Neuron (in vitro differentiated cells): ENCODE results near the gene COLEC11.
"Not testable (repeated sequence)": the region's sequence is repeated elsewhere in the genome, so short reads cannot be mapped to it uniquely, and the experiment has no call there.

ENCODE experiments used
- H2AFZ ChIP-seq: one replicate; pipeline ENCODE4 v1.6.1; 2013; ENCODE audit warnings: low read depth, mild to moderate bottlenecking, inconsistent platforms, low read length, moderate library complexity
- H3K27me3 ChIP-seq: one replicate; pipeline ENCODE4 v1.6.1; 2013; ENCODE audit warnings: low read length; ENCODE audit not compliant: insufficient read depth
- H3K36me3 ChIP-seq: one replicate; pipeline ENCODE4 v1.6.1; 2013; ENCODE audit warnings: low read length; ENCODE audit not compliant: insufficient read depth
- H3K4me1 ChIP-seq: one replicate; pipeline ENCODE4 v1.6.1; 2013; ENCODE audit warnings: low read length; ENCODE audit not compliant: insufficient read depth
- H3K4me3 ChIP-seq: 2 replicates; pipeline ENCODE4 v1.5.1; 2013; ENCODE audit warnings: mild to moderate bottlenecking, low read length, moderate library complexity
- H3K9me3 ChIP-seq: one replicate; pipeline ENCODE4 v1.6.1; 2013; ENCODE audit warnings: low read length

COLEC11 gene

DNA sequence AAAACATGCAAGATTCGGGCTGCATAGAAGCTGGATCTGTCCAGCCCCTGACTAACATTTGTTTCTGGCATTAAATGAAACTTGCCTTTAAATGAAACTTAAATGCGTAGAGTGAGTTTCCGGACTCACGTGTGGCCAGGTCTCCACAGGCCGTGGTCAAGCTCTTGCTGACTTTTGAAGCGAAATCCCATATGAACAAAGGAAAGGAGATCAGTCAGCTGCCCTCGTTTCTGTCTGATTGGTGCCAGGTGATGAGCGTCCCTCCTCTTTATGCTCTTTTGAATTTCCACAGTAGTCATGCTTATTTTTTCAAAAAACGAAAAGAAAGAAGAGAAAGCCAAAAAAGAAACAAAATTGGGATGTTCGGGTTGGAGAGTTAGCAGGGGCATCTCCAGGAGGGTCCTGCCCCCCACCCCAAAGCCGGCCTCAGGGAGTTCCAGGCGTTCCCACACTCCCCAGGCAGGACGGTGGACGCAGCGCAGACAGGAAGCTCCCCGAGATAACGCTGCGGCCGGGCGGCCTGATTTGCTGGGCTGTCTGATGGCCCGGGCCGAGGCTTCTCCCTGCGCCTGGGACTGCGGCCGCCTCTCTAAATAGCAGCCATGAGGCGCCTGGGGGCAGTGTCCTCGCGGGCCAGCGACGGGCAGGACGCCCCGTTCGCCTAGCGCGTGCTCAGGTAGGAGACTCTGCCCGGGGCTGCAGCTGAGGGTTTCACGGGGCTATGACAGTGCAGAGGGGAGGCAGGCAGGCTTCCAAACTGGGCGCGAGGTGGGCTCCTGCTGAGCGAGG lies at the start of gene COLEC11:
Gene COLEC11 (plus strand): TSS at position 620 of the 789 bp plus-strand sequence. CDS start 9,229 bp downstream, outside the sequence.
- Histone ChIP-seq H3K9me3 (no peaks in the 10 kb centered on the region), H3K27me3 (no peaks in the 10 kb centered on the region), H3K4me3 (no peak within 1 kb of the TSS), H3K36me3 (no peaks in the 10 kb centered on the region), H2AFZ (no peak within 1 kb of the TSS), H3K4me1 (no peaks in the 10 kb centered on the region)

DNA sequence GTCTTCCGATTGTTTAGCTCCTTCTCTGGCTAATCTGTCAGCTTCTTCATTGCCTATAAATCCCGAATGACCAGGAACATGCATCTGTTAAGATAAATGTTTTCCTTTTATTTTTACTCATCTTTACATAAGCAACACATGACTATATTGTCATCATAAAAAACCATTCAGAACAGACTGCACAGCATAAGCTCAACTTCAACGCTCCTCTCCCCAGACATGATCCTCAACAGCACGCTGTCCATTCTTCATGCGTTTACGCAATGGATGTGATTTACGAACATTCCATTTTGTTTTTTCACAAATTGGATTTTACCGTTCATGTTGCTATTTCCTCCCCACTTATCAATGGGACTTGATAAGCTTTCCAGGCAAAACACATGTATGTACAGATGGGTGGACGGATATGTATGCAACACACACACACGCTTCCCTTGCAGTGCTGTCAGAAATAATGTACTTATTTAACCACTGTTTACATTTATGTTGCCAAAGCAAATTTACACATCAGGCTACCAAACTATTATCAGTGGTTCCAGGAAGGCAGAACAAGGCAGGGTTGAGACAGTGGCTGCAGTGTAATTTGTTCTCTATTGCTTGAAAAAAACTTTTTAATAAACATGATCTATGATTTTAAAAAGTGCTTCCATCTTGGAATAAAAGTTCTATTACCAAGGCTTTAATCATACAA lies 49.0 kb upstream of the COLEC11 start:
- Histone ChIP-seq H3K9me3 (no peaks in the 10 kb centered on the region), H3K27me3 (no peaks in the 10 kb centered on the region), H3K4me3 (no peak overlapping the region), H3K36me3 (peaks cover 88% of the 10 kb centered on the region), H2AFZ (no peak overlapping the region), H3K4me1 (no peaks in the 10 kb centered on the region)

DNA sequence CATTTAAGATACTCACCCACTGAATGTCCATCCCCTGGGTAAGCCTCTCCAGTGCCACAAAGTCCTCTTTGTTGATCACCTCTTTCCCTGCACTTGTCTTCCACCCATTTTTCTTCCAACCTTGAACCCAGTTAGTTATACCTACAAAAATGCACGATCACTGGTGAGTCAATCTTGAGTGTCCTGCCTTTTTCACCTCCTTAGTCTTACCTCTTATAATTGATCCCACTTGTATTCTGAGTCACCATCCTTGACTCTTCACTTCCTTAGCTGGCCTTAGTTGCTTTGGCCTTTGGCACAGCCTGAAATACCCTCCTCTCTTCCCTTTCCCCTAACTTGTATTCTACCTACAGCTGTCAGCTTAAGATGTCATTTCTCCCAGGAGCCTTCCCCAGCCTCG lies 47.0 kb upstream of the COLEC11 start:
- peaks cover 88% of the 10 kb centered on the region for H3K36me3 ChIP-seq
- H3K27me3 ChIP-seq, result no peaks in the 10 kb centered on the region
- H3K4me1 ChIP-seq, result no peaks in the 10 kb centered on the region

DNA sequence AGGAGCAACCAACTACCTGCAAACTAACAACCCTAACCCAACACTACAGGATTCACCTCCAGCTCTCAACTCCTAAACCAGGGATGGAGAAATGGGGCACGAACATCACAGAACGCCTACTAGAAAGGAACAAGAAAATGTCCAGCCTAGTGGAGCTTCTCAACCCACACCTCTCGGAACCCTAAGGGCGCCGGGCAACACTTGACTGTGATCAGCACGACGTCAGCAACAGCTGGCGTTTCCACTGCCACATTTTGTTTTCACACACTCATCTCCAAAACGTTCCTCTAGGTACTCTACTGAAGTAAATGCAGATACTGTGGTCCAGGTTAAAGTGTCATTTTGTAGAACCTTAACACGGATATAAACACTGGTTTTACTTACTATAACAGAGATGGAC lies 41.0 kb upstream of the COLEC11 start:
- Histone ChIP-seq H3K4me3 (no peak overlapping the region), H3K27me3 (no peaks in the 10 kb centered on the region), H3K9me3 (no peaks in the 10 kb centered on the region), H3K36me3 (peaks cover 63% of the 10 kb centered on the region), H2AFZ (no peak overlapping the region), H3K4me1 (peaks cover 7% of the 10 kb centered on the region)

More for the DNA sequence above, 47.0 kb upstream of the COLEC11 start:
- Histone ChIP-seq H3K9me3 (no peaks in the 10 kb centered on the region), H2AFZ (no peak overlapping the region), H3K4me3 (no peak overlapping the region)

DNA sequence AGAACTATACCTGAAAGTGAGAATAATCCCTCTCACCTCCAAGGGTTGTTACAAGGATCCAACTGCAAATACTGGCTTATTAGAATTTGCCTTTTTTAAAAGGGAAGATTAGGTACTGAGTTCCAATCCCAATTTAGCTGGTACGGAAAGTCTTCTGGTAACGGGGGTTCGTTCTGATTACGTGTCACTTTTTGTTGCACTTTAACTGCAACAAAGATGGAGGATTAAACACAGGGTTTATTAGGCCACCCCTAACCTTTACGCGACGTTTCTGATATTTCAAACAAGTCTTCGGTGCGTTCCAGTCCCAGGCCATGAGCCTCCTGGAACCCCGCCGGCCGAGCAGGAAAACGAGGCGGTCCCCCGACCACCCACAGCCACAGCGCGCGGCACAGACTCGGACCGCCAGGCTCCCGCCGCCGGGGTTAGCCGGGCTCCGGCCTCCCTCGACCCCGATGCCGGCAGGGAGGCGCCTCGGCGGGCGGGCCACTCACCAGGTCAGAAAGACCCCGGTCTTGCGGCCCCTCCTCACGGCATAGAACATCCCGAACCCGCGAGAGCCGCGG lies 37.2 kb upstream of the COLEC11 start:
- peak overlapping the region; percentile 39 for H2AFZ ChIP-seq
- no peaks in the 10 kb centered on the region for H3K9me3 ChIP-seq
- H3K27me3 ChIP-seq, result no peaks in the 10 kb centered on the region
- peak overlapping the region; percentile 89 for H3K4me3 ChIP-seq
- peaks cover 13% of the 10 kb centered on the region for H3K4me1 ChIP-seq
- H3K36me3 ChIP-seq, result peaks cover 39% of the 10 kb centered on the region

DNA sequence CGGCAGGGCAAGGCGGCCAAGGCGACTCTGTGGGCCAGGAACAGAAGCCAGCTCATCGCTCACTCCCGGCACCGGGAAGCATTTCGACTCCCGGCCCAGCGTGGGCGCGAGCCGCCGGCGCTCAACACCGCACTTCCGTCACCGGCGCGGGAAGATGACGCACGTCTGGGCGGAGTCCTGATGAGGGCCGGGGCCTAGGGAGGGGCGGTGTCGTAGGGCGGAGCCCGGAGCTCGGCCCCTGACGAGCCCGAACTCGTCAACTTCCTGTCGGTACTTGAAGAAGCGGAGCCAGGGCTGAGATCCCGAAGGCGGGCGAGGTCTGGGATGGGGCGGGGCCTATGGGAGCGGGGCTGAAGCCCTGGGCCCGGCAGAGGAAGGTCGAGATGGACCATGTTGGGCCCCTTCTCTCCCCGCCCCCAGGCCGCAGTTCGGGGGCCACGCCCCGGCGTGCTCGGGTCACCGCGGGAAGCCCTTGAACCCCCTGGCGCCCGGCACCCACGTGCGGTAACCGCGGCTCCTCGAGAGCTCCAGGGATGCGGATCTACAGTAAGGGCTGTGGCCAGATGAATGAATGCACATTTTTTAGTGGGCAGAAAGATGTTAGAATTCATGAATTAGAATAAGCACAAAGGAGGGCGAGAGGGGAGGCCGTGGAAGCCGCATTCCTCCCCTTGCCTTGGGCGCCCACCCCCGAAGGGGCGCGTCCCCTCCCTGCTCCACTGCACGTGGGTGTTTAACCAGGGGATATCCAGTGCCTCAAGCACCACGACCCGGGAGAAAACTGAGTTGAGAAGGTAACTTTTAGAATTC lies 36.5 kb upstream of the COLEC11 start, which contains the start of gene RNASEH1:
Gene RNASEH1 (minus strand): TSS at position 129 of the 810 bp plus-strand sequence. CDS start 73 bp downstream, at position 56.
- H2AFZ ChIP-seq, result peak within 1 kb of the TSS; percentile 83
- H3K36me3 ChIP-seq, result peaks cover 35% of the 10 kb centered on the region
- no peaks in the 10 kb centered on the region for H3K27me3 ChIP-seq
- H3K9me3 ChIP-seq, result no peaks in the 10 kb centered on the region
- H3K4me1 ChIP-seq, result peaks cover 13% of the 10 kb centered on the region
- H3K4me3 ChIP-seq, result peak within 1 kb of the TSS; percentile 89

DNA sequence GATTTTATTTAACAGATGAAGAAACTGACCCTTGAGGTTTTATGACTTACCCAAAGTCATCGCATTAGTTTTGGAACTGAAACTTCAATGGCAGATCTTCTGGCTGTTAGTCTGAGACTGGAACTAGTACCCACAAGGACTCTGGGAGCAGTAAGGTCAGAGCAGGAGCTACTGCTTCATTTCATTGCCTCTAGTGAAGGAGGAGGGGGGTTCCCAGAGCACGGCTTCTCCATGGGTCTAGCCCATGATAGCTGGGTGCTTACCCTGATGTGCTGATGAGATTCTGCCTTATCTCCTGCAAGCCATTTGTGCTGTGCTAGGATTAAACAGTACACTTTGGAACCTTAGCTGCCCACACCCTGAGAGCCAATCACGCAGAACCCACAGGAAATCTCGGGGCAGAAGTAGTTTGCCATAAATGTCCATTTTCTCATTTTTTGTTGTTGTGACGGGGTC lies 31.4 kb upstream of the COLEC11 start:
- Histone ChIP-seq H3K4me3 (no peak overlapping the region), H2AFZ (no peak overlapping the region), H3K36me3 (peaks cover 8% of the 10 kb centered on the region), H3K27me3 (no peaks in the 10 kb centered on the region), H3K4me1 (peaks cover 5% of the 10 kb centered on the region), H3K9me3 (no peaks in the 10 kb centered on the region)

DNA sequence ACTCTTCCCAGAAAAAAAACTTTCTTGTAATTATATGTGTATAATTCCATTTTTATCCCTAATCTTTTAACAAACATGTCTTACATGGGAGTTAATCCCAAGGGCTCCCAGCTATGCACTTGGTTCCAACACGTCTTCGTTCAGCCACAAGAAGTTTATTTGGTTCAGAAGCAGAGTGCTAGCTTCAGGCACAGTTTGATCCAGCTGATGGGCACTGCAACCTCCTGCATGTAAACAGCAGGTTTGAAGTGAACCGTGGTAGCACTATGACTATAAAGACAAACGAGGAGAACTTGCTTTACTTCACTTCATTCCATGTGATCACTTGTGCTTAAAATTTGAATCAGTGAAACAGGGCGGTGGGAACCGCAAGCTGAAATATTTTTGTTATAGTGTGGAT lies 29.8 kb upstream of the COLEC11 start:
- no peak overlapping the region for H2AFZ ChIP-seq
- H3K4me1 ChIP-seq, result no peaks in the 10 kb centered on the region

DNA sequence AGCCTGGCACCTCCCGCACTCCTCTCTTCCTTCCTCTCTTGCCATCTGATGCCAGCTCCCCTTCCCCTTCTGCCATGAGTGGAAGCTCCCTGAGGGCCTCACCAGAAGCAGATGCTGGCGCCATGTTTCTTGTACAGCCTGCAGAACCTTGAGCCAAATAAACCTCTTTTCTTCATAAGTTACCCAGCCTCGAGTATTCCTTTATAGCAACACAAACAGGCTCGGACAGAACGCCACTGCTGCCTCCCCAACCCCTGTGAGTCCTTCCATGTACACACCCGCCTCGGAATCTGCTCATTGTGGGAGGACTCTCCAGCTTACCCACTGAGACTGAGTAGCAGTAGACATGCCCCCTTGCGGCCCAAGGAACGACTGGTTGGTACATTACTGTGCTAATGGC lies 28.1 kb upstream of the COLEC11 start:
- Histone ChIP-seq H3K9me3 (no peaks in the 10 kb centered on the region), H2AFZ (no peak overlapping the region), H3K27me3 (no peaks in the 10 kb centered on the region), H3K4me1 (no peaks in the 10 kb centered on the region), H3K4me3 (no peak overlapping the region), H3K36me3 (no peaks in the 10 kb centered on the region)

More for the DNA sequence above, 29.8 kb upstream of the COLEC11 start:
- no peaks in the 10 kb centered on the region for H3K27me3 ChIP-seq
- H3K36me3 ChIP-seq, result peaks cover 8% of the 10 kb centered on the region
- no peak overlapping the region for H3K4me3 ChIP-seq
- H3K9me3 ChIP-seq, result no peaks in the 10 kb centered on the region

DNA sequence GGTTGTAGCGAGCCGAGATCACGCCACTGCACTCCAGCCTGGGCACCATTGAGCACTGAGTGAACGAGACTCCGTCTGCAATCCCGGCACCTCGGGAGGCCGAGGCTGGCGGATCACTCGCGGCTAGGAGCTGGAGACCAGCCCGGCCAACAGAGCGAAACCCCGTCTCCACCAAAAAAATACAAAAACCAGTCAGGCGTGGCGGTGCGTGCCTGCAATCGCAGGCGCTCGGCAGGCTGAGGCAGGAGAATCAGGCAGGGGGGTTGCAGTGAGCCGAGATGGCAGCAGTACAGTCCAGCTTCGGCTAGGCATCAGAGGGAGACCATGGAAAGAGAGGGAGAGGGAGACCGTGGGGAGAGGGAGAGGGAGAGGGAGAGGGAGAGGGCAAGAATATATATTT lies 25.3 kb upstream of the COLEC11 start:
- not testable (repeated sequence) for H3K27me3 ChIP-seq, H3K4me1 ChIP-seq, H2AFZ ChIP-seq, H3K36me3 ChIP-seq, H3K9me3 ChIP-seq, H3K4me3 ChIP-seq

DNA sequence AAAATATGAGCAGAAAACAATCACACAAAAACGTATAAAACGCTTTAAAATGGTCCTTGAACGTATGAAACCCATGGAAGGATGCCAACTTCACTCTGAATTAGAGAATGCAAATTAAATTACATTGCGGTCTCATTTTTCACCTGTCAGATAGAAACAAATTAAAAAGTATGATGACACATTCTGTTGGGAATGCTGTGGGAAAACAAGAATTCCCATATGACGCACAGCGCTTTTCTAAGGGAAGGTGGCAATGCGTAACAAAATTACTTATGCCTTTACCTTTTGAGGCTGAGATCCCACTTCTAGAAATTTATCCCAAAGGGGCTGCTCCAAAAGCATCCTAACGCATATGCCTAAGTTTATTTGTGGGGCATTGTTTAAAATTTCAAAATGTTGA lies 23.6 kb upstream of the COLEC11 start:
- Histone ChIP-seq H3K27me3 (no peaks in the 10 kb centered on the region), H3K4me1 (peaks cover 5% of the 10 kb centered on the region), H2AFZ (no peak overlapping the region), H3K36me3 (peaks cover 3% of the 10 kb centered on the region), H3K4me3 (no peak overlapping the region), H3K9me3 (no peaks in the 10 kb centered on the region)

DNA sequence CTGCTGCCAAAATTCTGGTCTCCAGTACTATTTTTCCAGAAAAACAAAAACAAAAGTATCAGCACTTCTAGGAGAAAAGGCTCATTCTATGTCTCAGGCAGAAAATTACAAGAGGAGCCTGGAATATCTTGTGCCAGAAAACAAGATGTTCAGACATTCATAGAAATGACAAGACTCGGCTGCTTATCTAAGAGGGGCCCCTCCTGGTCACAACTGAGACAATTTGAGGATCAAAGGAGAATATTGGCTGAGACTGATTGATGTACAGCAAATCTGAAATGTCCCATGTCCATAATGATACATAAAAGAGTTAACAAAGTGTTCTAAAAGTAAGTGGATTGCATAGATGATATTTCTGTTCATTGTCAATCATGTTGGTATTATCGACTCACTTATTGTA lies 22.3 kb upstream of the COLEC11 start:
- no peaks in the 10 kb centered on the region for H3K27me3 ChIP-seq
- peaks cover 16% of the 10 kb centered on the region for H3K4me1 ChIP-seq
- peaks cover 16% of the 10 kb centered on the region for H3K36me3 ChIP-seq
- H3K9me3 ChIP-seq, result no peaks in the 10 kb centered on the region
- no peak overlapping the region for H3K4me3 ChIP-seq
- no peak overlapping the region for H2AFZ ChIP-seq
